NCI-H1092 (cell line): ENCODE measurements around the gene GABRR2.
"Not testable (repeated sequence)": the region's sequence is repeated elsewhere in the genome, so short reads cannot be mapped to it uniquely, and the experiment has no call there.

Experiments
- DNase-seq: peaks from one replicate; lab custom pipeline; 2025; lab: John Stamatoyannopoulos, UW

The GABRR2 gene

GRCh38 chr6:89324304-89324703 lies 9.2 kb upstream of the GABRR2 start:
- no peak for DNase-seq

- DNase-seq = no peak
Measured at GRCh38 chr6:89323511-89323971, 8.4 kb upstream of the GABRR2 start.

GRCh38 chr6:89321131-89321970 lies 6.3 kb upstream of the GABRR2 start:
- DNase-seq = no peak

- no peak for DNase-seq
Measured at GRCh38 chr6:89320012-89320559, 5.0 kb upstream of the GABRR2 start.

- no peak for DNase-seq
Measured at GRCh38 chr6:89317067-89317466, 2.0 kb upstream of the GABRR2 start.

- DNase-seq = no peak
Measured at GRCh38 chr6:89314692-89315091, 407 bp downstream of the GABRR2 start.

- DNase-seq = no peak
Measured at GRCh38 chr6:89313006-89313405, 2.1 kb downstream of the GABRR2 start.

- no peak for DNase-seq
Measured at GRCh38 chr6:89311853-89312531, 3.1 kb downstream of the GABRR2 start.

- no peak for DNase-seq
Measured at GRCh38 chr6:89311530-89311852, 3.6 kb downstream of the GABRR2 start.

GRCh38 chr6:89310929-89311328 lies 4.2 kb downstream of the GABRR2 start:
- DNase-seq = no peak

- DNase-seq = no peak
Measured at GRCh38 chr6:89308525-89309395, 6.3 kb downstream of the GABRR2 start.

GRCh38 chr6:89304517-89304916 lies 10.6 kb downstream of the GABRR2 start:
- DNase-seq = not testable (repeated sequence)

GRCh38 chr6:89302936-89303335 lies 12.2 kb downstream of the GABRR2 start:
- DNase-seq = no peak

GRCh38 chr6:89302195-89302770 lies 12.8 kb downstream of the GABRR2 start:
- no peak for DNase-seq

GRCh38 chr6:89301586-89302194 lies 13.4 kb downstream of the GABRR2 start:
- no peak for DNase-seq

GRCh38 chr6:89299466-89299850 lies 15.6 kb downstream of the GABRR2 start:
- DNase-seq = no peak

GRCh38 chr6:89298680-89299465 lies 16.2 kb downstream of the GABRR2 start:
- DNase-seq = no peak

GRCh38 chr6:89297695-89298351 lies 17.3 kb downstream of the GABRR2 start:
- DNase-seq = no peak

- DNase-seq = no peak
Measured at GRCh38 chr6:89295981-89296380, 19.1 kb downstream of the GABRR2 start.

GRCh38 chr6:89295116-89295515 lies 20.0 kb downstream of the GABRR2 start:
- DNase-seq = not testable (repeated sequence)
